Neural cell (in vitro differentiated cells): Measurements from ENCODE around the gene POLR2H.

ENCODE experiments used
- EP300 ChIP-seq: fragments of 450-650 bp; conservative IDR thresholded peaks from 2 replicates; pipeline ENCODE4 v1.6.1; 2014; ENCODE audit warnings: antibody characterized with exemption, mild to moderate bottlenecking, moderate library complexity; ENCODE audit not compliant: poor library complexity, severe bottlenecking
- EZH2 ChIP-seq: fragments of 200-600, 300-800 bp; shearing (Covaris generic), sonication (generic); IDR thresholded peaks from 2 replicates; pipeline ENCODE4 v1.6.1; 2014; ENCODE audit warnings: antibody characterized with exemption, low read length, borderline replicate concordance, mild to moderate bottlenecking; ENCODE audit not compliant: insufficient read depth, poor library complexity, severe bottlenecking
- POLR2AphosphoS5 ChIP-seq: IDR thresholded peaks from 2 replicates; pipeline ENCODE4 v1.6.1; 2012
- RAD21 ChIP-seq: fragments of 450-650 bp; conservative IDR thresholded peaks from 2 replicates; pipeline ENCODE4 v1.6.1; 2014; ENCODE audit warnings: antibody characterized with exemption, mild to moderate bottlenecking, moderate library complexity
- SMC3 ChIP-seq: fragments of 450-650 bp; conservative IDR thresholded peaks from 2 replicates; pipeline ENCODE4 v1.6.1; 2014; ENCODE audit warnings: antibody characterized with exemption, mild to moderate bottlenecking, moderate library complexity; ENCODE audit not compliant: poor library complexity
- TAF1 ChIP-seq: IDR thresholded peaks from 2 replicates; pipeline ENCODE4 v1.6.1; 2012; ENCODE audit warnings: low read depth
- TF ChIP-seq, protein P1 (sequence below): fragments of 450-650 bp; IDR thresholded peaks from 2 replicates; pipeline ENCODE4 v1.5.1; 2014; ENCODE audit warnings: antibody characterized with exemption, mild to moderate bottlenecking, moderate library complexity; ENCODE audit not compliant: poor library complexity, severe bottlenecking
- TF ChIP-seq, protein P2 (sequence below): IDR thresholded peaks from 2 replicates; pipeline ENCODE4 v1.6.1; 2012; ENCODE audit warnings: borderline replicate concordance

DNA sequence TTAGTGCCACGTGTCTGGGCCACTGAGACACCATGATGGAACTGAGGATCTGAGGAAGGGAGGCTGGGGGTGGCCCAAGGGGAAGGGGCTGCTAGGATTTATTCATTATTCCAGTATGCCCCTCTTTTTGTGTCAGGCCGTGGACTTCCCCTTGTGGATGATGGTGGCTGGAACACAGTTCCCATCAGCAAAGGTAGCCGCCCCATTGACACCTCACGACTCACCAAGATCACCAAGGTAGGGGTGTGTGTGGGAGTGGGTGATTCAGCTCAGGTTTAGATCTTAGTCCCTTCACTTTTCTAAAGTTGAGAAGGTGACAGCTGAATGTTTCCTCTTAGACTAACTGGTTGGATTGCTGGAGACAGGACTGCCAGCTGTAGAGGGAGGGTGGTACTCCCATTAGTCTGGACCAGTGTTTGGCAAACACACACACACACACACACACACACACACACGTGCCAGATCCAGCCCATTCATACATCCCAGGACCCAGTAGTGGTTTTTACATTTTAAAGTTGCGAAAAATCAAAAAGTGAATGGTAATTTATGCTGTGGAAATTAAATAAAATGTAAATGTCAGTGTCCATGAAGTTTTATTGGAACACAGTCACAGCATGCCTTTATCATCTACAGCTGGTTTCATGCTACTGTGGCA lies 35.7 kb upstream of the POLR2H start:
- TF ChIP-seq SMC3 (no peak), TAF1 (no peak), EP300 (no peak), EZH2 (no peak), RAD21 (no peak), POLR2AphosphoS5 (no peak)
- TF ChIP-seq, protein P1, sequence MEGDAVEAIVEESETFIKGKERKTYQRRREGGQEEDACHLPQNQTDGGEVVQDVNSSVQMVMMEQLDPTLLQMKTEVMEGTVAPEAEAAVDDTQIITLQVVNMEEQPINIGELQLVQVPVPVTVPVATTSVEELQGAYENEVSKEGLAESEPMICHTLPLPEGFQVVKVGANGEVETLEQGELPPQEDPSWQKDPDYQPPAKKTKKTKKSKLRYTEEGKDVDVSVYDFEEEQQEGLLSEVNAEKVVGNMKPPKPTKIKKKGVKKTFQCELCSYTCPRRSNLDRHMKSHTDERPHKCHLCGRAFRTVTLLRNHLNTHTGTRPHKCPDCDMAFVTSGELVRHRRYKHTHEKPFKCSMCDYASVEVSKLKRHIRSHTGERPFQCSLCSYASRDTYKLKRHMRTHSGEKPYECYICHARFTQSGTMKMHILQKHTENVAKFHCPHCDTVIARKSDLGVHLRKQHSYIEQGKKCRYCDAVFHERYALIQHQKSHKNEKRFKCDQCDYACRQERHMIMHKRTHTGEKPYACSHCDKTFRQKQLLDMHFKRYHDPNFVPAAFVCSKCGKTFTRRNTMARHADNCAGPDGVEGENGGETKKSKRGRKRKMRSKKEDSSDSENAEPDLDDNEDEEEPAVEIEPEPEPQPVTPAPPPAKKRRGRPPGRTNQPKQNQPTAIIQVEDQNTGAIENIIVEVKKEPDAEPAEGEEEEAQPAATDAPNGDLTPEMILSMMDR, result no peak
- TF ChIP-seq, protein P2, sequence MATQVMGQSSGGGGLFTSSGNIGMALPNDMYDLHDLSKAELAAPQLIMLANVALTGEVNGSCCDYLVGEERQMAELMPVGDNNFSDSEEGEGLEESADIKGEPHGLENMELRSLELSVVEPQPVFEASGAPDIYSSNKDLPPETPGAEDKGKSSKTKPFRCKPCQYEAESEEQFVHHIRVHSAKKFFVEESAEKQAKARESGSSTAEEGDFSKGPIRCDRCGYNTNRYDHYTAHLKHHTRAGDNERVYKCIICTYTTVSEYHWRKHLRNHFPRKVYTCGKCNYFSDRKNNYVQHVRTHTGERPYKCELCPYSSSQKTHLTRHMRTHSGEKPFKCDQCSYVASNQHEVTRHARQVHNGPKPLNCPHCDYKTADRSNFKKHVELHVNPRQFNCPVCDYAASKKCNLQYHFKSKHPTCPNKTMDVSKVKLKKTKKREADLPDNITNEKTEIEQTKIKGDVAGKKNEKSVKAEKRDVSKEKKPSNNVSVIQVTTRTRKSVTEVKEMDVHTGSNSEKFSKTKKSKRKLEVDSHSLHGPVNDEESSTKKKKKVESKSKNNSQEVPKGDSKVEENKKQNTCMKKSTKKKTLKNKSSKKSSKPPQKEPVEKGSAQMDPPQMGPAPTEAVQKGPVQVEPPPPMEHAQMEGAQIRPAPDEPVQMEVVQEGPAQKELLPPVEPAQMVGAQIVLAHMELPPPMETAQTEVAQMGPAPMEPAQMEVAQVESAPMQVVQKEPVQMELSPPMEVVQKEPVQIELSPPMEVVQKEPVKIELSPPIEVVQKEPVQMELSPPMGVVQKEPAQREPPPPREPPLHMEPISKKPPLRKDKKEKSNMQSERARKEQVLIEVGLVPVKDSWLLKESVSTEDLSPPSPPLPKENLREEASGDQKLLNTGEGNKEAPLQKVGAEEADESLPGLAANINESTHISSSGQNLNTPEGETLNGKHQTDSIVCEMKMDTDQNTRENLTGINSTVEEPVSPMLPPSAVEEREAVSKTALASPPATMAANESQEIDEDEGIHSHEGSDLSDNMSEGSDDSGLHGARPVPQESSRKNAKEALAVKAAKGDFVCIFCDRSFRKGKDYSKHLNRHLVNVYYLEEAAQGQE, result no peak
